Ecto neural progenitor cell (in vitro differentiated cells): ENCODE data around the gene HSPA8.
"Not testable (repeated sequence)": the region's sequence is repeated elsewhere in the genome, so short reads cannot be mapped to it uniquely, and the experiment has no call there.

ENCODE experiments used
- DNase-seq: peaks from one replicate; pipeline ENCODE4 v3.0.0-alpha.2; 2018; ENCODE audit warnings: low spot score

Gene HSPA8

GRCh38 chr11:123061403-123062157 lies at the start of gene HSPA8:
Gene HSPA8 (minus strand): TSS chr11:123062136. CDS start chr11:123061324, 812 bp downstream.
- no peak for DNase-seq

- DNase-seq = no peak
Measured at GRCh38 chr11:123111465-123111864, 49.5 kb upstream of the HSPA8 start.

GRCh38 chr11:123110397-123110796 lies 48.5 kb upstream of the HSPA8 start:
- no peak for DNase-seq

- DNase-seq = no peak
Measured at GRCh38 chr11:123107945-123108495, 46.1 kb upstream of the HSPA8 start.

GRCh38 chr11:123104697-123105096 lies 42.8 kb upstream of the HSPA8 start:
- DNase-seq = no peak

- DNase-seq = peak; percentile 53
Measured at GRCh38 chr11:123103326-123103980, 41.5 kb upstream of the HSPA8 start.

- DNase-seq = no peak
Measured at GRCh38 chr11:123100379-123101085, 38.6 kb upstream of the HSPA8 start.

GRCh38 chr11:123098990-123099389 lies 37.1 kb upstream of the HSPA8 start:
- no peak for DNase-seq

GRCh38 chr11:123093739-123094138 lies 31.8 kb upstream of the HSPA8 start:
- no peak for DNase-seq

- DNase-seq = no peak
Measured at GRCh38 chr11:123091506-123091905, 29.6 kb upstream of the HSPA8 start.

- DNase-seq = not testable (repeated sequence)
Measured at GRCh38 chr11:123090168-123090567, 28.2 kb upstream of the HSPA8 start.

- not testable (repeated sequence) for DNase-seq
Measured at GRCh38 chr11:123088896-123089295, 27.0 kb upstream of the HSPA8 start.

GRCh38 chr11:123087657-123088056 lies 25.7 kb upstream of the HSPA8 start:
- DNase-seq = not testable (repeated sequence)

GRCh38 chr11:123086305-123086704 lies 24.4 kb upstream of the HSPA8 start:
- no peak for DNase-seq

- DNase-seq = no peak
Measured at GRCh38 chr11:123085497-123085896, 23.6 kb upstream of the HSPA8 start.

- DNase-seq = no peak
Measured at GRCh38 chr11:123084454-123084853, 22.5 kb upstream of the HSPA8 start.

GRCh38 chr11:123083623-123084029 lies 21.7 kb upstream of the HSPA8 start:
- no peak for DNase-seq

GRCh38 chr11:123082977-123083376 lies 21.0 kb upstream of the HSPA8 start:
- DNase-seq = no peak

- no peak for DNase-seq
Measured at GRCh38 chr11:123080015-123080414, 18.1 kb upstream of the HSPA8 start.

GRCh38 chr11:123076484-123076883 lies 14.5 kb upstream of the HSPA8 start:
- no peak for DNase-seq

GRCh38 chr11:123073343-123074057 lies 11.6 kb upstream of the HSPA8 start:
- no peak for DNase-seq

- no peak for DNase-seq
Measured at GRCh38 chr11:123072762-123073161, 10.8 kb upstream of the HSPA8 start.
